Hematopoietic multipotent progenitor cell treated with erythropoietin and hydrocortisone succinate and interleukin-3 and kit ligand, for 4 days (in vitro differentiated cells): ENCODE data around the gene GOLGA7B.

Experiments used
- DNase-seq: peaks from one replicate; pipeline ENCODE4 v3.0.0-alpha.2; 2015

The GOLGA7B gene

GRCh38 chr10:97896756-97897358 lies 47.2 kb downstream of the GOLGA7B start:
- no peak for DNase-seq

DNA sequence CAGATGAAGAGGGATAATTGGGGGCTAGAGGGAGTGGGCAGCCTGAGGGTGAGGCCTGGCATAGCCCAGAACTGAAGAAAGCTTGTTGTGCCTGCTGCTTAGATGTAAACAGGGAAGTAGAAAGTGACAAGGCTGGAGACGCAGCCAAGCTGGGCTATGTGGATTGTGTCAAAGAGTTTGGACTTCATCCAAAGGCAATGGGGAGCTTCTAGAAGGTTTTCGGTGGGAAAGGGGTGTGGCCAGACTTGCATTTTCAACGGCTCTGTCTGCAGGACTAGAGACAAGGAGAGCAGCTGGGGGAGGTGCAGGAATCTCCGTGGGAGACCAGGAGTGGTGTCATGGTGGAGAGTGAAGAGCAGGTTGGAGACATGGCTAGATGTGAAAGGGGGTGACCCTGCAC lies 48.8 kb downstream of the GOLGA7B start:
- peak; percentile 56 for DNase-seq

- no peak for DNase-seq
Observed at GRCh38 chr10:97901381-97901780, 51.7 kb downstream of the GOLGA7B start.

DNA sequence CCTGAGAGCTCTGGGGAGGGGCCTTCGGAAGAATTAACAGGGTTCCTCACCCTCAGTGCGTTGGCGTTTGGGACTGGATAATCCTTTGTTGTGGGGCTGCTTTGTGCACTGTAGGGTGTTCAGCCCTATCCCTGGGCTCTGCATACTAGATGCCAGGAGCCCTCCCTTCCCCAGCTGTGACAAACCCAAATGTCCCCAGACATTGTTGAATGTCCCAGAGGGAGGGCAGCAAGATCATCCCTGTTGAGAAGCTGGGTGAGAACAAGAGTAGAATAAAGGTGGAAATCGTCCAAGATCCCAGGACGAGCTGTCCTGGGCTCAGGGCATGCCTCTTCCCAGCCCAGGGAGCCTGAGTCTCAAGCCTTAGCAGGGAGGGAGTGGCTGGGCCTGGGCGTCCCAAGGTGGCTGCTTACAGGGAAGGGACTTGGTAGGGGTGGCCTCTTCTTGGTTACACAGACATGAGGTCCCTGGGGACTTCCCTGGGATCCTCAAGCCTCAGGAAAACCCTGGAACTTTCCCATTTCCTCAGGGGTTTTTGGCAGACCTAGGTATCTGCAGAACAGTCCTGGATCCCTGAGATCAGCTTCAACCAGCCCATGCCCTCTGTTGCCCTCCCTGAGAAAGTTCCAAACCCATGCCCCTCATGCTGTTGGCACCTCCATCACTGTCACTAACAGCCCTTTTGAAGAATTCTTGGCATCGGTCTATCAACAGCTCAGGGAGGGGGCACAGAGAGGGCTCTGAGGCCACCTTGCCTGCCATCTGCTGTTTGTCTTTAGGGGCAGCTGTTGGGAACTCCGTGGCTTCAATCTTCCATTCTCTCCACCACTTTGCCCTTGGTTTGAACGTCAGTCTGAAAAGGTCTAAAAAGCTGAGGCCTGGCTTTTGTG lies 53.7 kb downstream of the GOLGA7B start:
- no peak for DNase-seq

GRCh38 chr10:97904018-97904381 lies 54.4 kb downstream of the GOLGA7B start:
- DNase-seq: no peak

GRCh38 chr10:97904576-97904975 lies 54.9 kb downstream of the GOLGA7B start:
- no peak for DNase-seq

DNA sequence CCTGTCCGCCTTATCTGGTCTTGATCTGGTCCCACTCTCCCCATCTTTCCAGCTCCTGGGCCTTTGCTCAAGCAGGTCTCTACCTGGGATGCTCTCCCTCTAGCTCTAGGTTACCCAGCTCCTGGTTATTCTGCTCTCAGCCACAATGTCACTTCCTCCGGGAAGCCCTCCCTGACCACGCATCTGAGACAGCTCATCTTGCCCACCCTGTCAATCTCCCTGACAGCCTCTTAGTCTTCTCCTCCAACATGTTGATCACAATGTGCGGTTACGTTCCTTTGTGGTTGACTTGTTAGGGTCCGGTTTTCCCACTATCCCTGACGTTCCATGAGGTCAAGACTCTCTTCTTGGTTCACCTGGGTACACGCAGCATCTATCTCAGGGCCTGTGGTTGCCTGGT lies 55.6 kb downstream of the GOLGA7B start:
- no peak for DNase-seq

DNA sequence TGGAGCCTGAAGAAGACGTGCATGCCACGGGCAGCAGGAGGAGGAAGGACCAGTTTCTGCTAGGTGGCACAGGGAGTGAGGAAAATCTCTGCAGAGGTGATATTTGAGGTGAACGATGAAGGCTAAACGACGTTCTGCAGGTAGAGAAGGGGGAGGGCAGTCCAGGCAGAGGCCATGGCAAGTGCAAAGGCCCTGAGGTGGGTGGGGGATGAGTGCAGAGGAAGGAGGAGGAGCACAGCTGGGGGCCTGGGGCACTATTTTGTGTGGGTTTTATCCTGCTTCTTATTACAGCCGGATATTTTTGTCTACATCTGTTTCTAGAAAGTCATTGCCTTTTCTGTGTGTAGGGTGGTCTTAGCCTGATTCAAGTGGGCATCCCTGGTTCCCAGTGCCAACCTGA lies 57.6 kb downstream of the GOLGA7B start:
- DNase-seq: no peak

- DNase-seq: no peak
Observed at GRCh38 chr10:97907830-97908229, 58.2 kb downstream of the GOLGA7B start.

DNA sequence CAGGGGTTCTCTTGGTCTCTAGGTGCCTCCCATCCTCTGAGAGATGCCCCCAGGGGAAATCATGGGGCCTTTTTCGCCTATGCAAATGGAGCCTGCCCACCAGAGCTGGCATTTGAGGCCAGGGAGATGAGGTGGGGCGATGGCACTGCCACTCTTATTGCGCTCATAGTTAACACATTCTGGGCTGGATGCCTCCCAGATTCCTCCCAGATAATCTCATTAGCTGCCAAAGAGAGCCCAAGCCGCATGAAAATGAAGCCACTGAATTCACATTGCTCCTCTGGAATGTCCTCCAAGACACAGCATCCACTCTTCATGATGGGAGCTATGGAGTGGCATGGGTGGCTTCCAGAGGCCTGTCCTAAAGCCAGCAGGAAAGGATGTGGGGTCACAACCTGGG lies 61.0 kb downstream of the GOLGA7B start:
- no peak for DNase-seq

GRCh38 chr10:97911217-97911616 lies 61.6 kb downstream of the GOLGA7B start:
- no peak for DNase-seq

DNA sequence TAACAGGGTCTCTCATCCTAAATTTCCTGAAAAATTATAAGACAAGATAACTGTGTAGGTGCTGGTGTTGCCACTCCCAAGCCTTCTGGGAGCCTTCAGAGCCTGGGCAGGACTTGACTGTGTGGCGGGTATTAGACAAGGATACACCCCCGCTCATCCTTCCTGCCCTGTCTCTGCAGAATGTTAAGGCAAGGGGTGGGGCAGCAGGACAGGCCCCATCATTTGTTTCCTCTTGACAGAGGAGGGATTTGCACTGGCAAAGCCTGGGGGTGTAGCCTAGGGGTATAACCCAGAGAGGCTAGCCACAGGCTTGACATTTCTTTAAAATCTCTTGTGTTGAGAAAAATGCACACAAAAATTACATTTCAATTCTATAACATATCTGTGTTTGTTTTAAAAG lies 63.5 kb downstream of the GOLGA7B start:
- no peak for DNase-seq

DNA sequence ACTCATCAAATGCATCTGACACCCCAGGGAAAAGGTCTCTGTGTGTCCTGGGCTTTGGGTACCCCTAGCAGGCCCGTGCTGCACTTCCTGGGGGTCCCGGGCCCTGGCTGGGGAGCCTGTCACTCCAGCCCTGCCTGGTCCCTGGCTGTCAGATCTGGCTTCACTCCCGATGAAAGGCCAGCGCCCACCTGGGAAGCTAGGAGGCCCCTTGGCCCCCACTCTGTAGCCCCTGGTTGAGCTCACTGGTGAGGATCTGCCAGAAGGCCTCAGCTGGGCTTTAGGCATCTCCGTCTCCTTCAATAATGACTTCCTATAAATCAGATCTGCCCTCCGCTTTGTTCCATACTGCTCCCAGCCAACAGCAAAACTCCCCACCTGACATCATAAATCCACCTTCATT lies 64.0 kb downstream of the GOLGA7B start:
- no peak for DNase-seq

- DNase-seq: no peak
Observed at GRCh38 chr10:97914171-97914836, 64.7 kb downstream of the GOLGA7B start.

- DNase-seq: peak; percentile 81
Observed at GRCh38 chr10:97914837-97915211, 65.2 kb downstream of the GOLGA7B start.

- no peak for DNase-seq
Observed at GRCh38 chr10:97915346-97916131, 65.9 kb downstream of the GOLGA7B start.

DNA sequence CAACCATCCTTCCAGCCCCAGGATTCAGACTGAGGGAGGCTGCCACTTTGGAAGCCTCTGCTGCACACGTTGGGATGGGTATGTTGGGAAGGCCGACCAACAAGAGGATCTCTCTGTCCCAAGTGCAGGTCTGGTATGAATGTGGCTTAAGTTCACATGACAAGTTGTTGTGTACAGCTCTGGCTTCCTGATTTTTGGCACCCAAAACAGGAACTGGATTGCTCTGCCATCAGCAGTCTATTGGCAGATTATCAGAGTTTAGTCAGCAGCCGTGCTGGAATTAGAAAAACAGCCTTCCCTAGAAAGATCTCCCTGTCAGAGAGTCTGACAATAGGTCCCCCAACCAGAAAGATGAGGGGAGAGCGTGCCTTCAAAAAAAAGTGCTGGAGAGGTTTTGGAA lies 66.9 kb downstream of the GOLGA7B start:
- peak; percentile 13 for DNase-seq

DNA sequence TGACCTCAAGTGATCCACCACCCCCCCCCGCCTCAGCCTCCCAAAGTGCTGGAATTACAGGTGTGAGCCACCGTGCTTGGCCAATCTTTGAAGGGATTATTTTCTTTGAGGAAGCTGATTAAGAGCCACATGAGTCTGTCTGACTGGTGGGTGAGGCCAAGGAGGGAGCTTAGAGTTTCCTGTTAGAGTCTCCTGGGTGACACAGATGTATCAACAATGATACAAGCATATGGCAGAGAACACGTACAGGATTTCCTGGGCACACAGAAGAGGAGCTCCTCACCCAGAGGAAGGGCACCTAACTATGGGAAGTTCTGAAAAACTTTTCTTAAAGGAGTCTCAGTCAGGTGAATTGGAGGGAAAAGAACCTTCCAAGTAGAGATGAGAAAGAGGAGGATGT lies 69.4 kb downstream of the GOLGA7B start:
- DNase-seq: no peak

GRCh38 chr10:97920865-97921264 lies 71.2 kb downstream of the GOLGA7B start:
- DNase-seq: no peak
